Gastrocnemius medialis (tissue), 4 donors: ENCODE results near the gene LUZP2.

Experiments used
- CTCF ChIP-seq, 5 experiments: fragments of 450-650 bp in 3 of 5; fragments of 200-600 bp in 2 of 5; sonication (generic) in 2 of 5; IDR thresholded peaks in 4 of 5; conservative IDR thresholded peaks in 1 of 5; 1 replicate in 4 of 5; 2 replicates in 1 of 5; pipeline ENCODE4 v1.5.1; 2016 to 2019; ENCODE audit warnings: antibody characterized with exemption in 5 of 5, mild to moderate bottlenecking in 3 of 5, moderate library complexity in 3 of 5
- POLR2A ChIP-seq, 2 donors: fragments of 450-650 bp; IDR thresholded peaks; one replicate each; pipeline ENCODE4 v1.6.1; 2017; ENCODE audit warnings: antibody characterized with exemption in 2 of 2, mild to moderate bottlenecking in 2 of 2, moderate library complexity in 2 of 2

- TF ChIP-seq CTCF (IDR thresholded peaks at IDR 0.05 in 4 of 5, conservative IDR thresholded peaks at IDR 0.05 in 1 of 5) (no peak), POLR2A (IDR thresholded peaks at IDR 0.05) (no peak)
Measured at GRCh38 chr11:24738972-24739371, 242.1 kb downstream of the LUZP2 start.
